NCI-H69 (cell line): Measurements from ENCODE around the gene PASK.

ENCODE experiments used
- DNase-seq: peaks from one replicate; lab custom pipeline; 2025; lab: John Stamatoyannopoulos, UW

The PASK gene

DNA sequence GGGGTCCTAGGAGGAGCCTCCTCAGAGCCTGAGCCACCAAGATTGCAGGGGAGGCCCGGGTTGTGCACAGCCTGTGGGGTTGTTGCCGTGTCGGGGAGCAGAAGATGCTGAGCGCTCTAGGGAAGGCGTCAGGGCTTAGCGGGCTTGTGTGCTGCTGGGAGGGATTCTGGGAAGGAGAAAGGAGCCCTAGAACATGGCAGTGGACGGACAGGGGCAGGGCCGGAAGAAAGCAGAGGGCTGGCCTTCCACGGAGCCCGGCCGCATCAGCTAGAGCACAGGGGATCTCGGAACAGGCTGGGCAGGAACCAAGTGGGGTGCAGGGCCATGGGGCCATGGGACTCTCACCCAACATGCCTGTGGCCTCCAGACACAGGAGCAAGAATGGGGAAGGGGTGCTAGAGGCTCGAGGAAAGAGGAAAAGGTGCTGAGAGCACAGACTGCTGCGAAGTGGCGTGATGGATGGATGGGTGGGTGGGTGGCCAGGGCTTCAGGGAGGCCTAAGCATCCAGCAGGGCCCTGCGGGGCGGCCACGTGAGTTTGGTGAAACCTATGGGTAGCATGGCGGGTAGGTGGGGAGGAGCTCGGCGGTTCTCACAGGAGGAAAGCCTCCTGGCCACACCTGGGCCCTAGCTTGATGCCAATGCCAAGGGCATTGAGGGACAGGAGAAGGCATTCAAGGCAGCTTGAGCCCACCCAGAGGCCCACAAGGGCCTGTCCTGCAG lies 82.9 kb downstream of the PASK start:
- DNase-seq: no peak

DNA sequence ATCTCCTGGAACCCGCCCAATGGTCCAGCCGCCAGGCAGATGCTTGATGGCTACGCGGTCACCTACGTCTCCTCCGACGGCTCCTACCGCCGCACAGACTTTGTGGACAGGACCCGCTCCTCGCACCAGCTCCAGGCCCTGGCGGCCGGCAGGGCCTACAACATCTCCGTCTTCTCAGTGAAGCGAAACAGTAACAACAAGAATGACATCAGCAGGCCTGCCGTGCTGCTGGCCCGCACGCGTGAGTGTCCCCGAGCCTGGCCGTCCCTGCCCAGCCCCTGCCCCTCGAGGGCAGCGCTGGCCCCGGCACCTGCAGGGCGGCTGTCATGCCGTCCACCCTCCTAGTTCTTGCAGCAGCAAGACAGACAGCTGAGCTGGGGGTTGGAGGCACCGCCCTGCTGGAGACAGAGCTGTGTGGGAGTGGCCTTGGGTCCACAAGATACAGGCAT lies 83.9 kb downstream of the PASK start:
- no peak for DNase-seq

DNA sequence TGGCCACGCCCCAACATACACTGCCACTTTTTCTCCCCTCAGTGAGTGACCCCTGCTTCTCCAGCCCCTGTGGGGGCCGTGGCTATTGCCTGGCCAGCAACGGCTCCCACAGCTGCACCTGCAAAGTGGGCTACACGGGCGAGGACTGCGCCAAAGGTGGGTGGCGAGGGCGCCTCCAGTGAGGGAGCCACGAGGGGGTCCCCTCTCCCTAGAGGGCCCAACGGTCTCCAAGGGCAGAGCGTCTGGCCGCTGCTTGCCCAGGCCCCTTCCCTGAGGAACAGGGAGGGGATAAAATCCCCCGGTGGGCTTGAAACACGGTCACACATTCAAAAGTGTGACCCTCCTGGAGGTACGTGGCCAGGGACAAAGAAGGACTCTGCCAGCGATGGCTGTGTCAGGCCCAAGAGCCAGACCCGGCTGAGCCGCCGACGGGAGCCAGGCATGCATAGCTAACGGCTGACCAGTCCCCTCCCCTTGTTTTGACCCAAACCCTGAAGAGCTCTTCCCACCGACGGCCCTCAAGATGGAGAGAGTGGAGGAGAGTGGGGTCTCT lies 84.4 kb downstream of the PASK start:
- DNase-seq: no peak

DNA sequence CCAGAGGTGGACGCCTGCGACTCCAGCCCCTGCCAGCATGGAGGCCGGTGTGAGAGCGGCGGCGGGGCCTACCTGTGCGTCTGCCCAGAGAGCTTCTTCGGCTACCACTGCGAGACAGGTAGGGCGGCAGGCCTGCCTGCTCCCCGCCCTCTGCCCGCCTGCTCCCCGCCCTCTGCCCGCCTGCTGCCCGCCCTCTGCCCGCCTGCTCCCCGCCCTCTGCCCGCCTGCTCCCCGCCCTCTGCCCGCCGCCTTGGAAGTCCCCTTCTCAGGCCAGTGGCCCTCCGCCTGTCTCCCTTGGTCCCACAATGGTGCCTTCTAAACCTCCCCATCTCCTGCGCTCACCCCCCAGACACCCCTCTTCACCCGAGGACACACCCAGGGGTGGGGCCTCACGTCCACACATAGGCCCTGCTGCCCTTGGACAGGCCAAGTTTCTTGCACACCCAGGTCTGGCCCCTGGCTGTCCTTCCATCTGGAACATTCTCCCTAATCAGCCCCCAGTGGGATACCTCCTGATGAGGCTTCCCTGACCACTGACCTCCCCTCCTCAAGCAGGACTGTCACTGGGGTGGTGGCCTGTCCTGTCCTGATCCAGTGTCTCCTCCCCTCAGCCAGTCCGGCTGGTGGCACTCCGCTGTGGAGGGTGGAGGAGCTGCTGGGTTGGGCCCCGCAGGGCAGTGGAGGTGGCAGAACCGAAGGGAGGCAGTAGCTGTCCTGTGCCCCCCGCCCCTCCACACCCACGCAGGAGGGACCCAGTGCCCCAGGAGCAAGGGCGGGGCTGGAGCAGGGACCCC lies 85.1 kb downstream of the PASK start:
- DNase-seq: peak; percentile 58

DNA sequence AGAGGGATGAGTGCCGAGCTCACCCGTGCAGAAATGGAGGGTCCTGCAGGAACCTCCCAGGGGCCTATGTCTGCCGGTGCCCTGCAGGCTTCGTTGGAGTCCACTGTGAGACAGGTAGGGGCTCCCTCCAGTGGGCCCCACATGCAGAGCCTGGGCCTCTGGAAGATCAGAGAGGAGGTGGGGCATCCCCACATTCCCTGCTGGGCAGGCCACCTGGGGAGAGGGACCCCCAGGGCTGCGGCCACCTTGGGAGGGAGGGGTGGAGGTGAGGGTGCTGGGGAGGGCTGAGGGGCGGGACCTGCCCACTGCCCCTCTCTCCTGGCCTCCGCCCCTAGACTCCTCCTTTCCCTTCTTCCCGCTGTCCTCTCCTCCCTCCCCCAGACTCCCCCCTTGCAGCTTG lies 85.7 kb downstream of the PASK start:
- DNase-seq: no peak

DNA sequence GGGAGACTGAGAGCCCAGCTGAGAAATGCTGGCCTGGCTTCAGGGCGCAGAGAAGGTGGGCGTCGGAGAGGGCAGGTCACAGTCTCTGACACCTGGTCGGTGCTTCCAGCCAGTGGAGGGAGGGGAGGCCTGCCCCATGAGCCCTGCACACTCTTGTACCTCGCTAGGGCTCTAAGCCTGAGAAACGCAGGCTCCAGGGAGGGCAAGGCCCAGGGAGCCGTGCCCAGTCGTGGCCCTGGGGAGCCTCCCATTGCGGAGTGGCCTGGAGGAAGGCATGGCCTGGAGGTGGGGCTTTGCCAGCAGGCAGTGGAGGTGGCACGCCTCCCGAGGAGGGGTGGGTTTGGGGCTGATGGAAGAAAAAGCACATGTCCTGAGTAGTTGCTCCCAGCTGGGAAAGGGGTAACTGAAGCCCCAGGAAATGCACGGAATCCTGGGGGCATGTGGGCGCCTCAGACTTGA lies 86.2 kb downstream of the PASK start:
- no peak for DNase-seq

DNA sequence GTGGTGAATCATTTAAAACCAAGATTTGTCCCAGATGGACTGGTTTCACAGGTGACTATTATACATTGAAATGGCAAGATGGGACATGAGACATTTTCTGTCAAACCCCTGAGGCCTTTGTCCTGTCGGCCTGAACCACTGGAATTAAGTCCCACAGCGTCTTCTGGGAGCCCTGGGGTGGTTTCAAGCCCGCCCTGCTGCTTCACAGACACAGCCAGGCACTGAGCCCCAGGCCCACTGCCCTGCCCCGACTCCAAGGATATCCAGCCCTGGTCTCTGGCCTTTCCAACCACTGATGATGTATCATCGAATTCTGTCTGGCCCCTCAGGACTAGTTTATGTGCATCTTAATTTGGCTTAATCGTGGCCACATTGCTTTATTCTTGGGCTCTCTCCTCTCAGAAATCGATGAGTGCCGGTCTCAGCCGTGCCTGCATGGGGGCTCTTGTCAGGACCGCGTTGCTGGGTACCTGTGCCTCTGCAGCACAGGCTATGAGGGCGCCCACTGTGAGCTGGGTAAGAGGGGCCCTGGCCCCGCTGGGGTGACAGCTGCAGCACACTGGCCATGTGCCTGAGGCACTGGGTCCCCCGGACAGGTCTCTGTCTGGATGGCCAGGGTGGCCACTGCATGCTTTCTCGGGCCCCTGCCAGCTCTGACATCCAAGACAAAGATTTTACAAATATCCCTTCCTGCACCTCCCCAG lies 86.7 kb downstream of the PASK start:
- DNase-seq: peak; percentile 5

DNA sequence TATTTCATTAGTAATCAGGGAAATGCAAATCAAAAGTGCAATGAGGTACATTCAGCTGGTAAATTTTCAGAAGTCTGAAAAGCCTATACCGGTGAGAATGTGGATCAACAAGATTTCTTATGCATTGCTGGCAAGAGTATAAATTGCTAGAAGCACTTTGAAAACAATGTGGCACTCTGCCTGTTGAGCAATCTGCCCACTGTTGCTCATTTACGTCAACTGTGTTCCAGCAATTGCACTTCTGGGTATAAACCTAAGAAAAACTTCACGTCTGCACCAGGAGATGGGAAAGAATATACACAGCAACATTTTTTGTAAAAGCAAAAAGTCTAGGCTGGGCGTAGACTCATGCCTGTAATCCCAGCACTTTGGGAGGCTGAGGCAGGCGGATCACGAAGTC lies 88.0 kb downstream of the PASK start:
- DNase-seq: no peak
